Stimulated activated CD8-positive, alpha-beta memory T cell treated with anti-CD3 and anti-CD28 coated beads, Interleukin-12 subunit alpha, Interleukin-12 subunit beta, amount 100 ng/mL, for 1 hour (primary cell): ENCODE measurements around the gene WNT10A.

ENCODE experiments used
- DNase-seq: peaks from one replicate; pipeline ENCODE4 v3.0.0-alpha.2; 2020; ENCODE audit warnings: low read depth

Gene WNT10A

GRCh38 chr2:218857371-218858137, 23.1 kb upstream of the WNT10A start:
- DNase-seq: no peak

- DNase-seq: no peak
Observed at GRCh38 chr2:218858138-218858445, 22.6 kb upstream of the WNT10A start.

DNA sequence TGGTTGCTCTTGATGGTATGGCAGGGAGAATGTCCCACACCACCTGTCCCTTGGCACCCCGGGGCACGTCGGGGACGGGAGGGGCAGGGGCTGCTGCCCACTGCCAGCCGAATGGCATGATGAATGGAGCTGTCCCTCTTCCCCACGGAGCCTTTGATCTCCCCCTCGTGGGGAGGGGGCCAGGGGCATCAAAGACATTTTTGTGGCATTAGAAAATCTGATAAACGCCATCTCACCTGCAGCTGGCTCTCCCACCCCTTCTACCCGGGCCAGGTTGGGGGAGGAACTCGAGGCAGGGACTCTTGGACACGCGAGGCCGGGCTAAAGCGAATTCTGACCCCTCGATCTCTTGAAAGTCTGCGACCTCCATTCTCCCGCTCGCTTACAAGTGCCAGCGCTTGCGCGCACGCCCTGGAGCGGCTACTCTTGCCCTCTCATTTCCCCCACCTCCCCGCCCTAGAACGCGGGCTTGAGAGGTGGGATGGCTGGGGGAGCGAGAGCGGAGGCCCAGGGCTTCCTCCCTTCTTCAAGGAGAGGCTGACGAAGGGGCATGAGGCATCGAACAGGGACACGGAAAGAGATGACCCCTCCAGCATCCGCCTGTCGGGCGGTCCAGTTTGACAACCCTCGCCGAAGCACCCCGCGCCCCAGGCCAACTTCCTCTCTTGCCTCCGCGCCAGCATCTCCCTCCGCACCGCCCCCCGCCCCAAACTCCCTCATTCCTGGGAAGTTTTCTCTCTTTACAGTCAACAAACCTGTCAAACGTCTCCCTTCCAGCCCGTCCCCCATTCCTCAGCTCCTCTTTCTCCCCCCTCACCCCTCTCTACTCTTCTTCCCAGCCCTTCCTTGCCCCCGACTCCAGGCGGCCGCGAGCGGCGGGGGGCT, 21.7 kb upstream of the WNT10A start:
- DNase-seq: no peak

DNA sequence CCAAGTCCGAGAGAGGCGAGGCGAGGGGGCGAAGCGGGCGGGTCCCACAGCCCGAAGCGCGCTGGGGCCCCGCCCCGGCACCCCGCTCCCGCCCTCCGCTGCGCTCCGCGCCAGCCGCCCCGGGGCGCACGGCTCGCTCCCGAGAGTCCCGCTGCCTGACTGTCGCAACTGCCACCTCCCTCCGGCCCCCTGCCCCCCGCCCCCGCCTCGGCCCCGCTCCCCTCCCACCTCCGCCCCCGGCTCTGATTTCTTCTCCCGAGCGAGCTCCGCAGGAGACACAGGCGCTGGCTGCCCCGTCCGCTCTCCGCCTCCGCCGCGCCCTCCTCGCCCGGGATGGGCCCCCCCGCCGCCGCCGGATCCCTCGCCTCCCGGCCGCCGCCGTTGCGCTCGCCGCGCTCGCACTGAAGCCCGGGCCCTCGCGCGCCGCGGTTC, 21.1 kb upstream of the WNT10A start, which contains the start of gene WNT6:
Gene WNT6, plus strand, starts transcription at position 250 of the 432 bp plus-strand sequence. CDS start 233 bp downstream, outside the sequence.
- no peak for DNase-seq

- no peak for DNase-seq
Observed at GRCh38 chr2:218859988-218860831, 20.4 kb upstream of the WNT10A start.

DNA sequence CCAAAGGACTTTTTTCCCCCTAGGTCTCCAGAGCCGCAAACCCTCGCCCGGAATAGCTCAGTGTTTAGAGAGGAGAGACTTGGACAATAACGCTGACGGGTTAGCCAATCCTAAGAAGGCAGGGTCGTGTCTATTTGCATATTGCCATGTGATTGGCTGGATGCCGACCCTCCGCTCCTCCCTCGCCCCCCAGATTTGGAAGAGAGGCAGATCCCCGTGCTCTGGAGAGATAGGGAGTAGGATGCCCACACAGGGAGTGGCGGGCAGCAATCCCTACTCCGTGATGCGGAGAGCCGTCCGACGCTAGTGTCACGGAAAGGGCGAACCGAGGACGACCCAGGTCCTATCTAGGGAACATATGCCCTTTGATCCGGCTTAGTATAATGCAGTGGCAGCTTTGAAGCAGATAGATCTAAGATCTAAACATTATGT, 19.7 kb upstream of the WNT10A start:
- no peak for DNase-seq

- no peak for DNase-seq
Observed at GRCh38 chr2:218861645-218862318, 18.9 kb upstream of the WNT10A start.

- no peak for DNase-seq
Observed at GRCh38 chr2:218863021-218863520, 17.6 kb upstream of the WNT10A start.

DNA sequence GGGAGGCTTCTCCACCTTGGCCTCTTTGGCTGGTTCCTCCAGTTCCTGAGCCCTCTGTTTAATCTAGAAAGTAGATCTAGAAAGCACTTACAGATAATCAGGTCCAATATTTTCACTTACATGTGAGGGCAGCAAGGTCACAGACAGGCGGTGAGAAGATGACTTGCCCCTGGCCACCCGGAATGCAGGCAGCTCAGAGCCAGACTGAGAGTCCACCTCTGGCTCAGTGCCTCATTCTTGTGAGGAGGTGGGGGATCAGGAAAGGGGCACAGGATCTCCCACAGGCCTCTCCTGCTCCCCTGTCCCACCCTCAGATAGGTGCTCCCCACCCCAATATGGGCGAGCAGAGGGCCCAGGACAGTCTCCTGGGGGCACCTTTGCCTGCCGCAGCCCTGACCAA, 15.3 kb upstream of the WNT10A start:
- no peak for DNase-seq

DNA sequence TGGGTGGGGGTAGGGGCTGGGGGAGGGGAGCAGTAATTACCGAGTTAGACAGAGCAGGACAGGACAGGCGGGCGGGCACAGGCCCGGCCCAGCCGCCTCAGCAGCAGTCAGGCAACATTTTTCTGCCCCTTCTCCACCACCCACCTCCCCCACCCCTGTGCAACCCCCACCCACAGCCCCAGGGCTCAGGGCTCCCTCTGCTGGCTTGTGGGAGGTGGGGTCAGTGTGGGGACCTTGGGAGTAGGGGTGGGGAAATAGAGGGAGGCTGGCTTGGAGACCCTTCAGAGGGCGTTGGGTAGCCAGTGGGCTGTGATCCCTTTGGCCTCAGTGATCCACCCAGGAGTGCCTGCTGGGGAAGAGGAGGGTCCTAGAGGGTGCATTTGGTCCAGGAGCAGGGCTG, 14.7 kb upstream of the WNT10A start:
- no peak for DNase-seq

- DNase-seq: no peak
Observed at GRCh38 chr2:218867900-218868299, 12.8 kb upstream of the WNT10A start.

DNA sequence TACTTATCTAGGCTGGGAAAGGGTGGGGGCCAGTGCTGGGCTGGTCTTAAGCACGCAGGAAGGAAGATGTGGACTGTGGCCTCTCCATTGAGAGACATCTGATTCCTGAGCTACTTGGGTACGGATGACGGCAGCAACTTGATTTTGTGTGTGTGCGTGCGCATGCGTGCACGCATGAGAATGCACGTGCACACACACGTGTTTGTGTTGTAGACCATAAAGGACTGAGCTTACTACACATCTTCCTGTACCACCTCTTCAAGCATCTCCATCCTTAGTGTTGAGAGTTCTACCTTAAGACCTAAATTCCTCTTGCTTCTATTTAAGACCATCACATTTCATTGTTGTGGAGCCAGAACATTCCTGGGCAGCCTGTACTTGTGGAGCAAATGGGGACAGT, 11.6 kb upstream of the WNT10A start:
- no peak for DNase-seq

- no peak for DNase-seq
Observed at GRCh38 chr2:218870984-218871344, 9.7 kb upstream of the WNT10A start.

GRCh38 chr2:218871345-218872302, 9.0 kb upstream of the WNT10A start:
- DNase-seq: no peak

DNA sequence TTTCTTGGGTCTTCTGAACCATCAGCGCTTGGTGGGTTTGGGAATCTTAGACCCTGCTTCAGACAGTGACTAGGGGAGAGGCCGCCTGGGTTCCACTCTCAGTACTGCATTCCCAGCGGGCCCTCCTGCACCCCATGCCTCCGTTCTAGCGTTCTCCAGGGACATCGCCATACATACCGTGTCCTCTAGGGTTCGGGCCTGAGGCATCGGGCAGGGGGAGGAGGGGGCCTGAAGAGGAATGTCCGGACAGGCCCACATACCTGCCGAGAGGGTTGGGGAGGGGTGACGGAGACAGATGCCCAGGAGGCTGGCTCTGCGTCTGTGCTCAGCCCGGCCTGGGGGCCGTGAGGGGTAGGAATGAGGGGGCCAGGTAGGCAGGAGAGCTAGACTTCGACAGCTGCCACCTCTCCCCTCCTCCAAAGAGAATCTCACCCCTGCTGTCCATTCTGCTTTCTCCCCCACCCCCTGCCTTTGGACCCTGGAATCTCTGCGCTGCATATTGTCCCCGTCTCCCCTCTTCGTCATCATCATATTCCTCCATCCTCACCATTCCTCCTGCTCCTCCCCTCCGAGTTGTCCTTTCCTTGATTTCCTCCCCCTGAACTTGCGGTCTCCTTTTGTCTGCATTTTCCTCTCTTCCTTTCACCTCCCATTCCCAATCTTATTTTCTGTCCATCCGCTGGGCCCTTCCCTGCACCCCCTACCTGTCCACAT, 7.8 kb upstream of the WNT10A start:
- DNase-seq: no peak

GRCh38 chr2:218873359-218874194, 7.1 kb upstream of the WNT10A start:
- DNase-seq: no peak

DNA sequence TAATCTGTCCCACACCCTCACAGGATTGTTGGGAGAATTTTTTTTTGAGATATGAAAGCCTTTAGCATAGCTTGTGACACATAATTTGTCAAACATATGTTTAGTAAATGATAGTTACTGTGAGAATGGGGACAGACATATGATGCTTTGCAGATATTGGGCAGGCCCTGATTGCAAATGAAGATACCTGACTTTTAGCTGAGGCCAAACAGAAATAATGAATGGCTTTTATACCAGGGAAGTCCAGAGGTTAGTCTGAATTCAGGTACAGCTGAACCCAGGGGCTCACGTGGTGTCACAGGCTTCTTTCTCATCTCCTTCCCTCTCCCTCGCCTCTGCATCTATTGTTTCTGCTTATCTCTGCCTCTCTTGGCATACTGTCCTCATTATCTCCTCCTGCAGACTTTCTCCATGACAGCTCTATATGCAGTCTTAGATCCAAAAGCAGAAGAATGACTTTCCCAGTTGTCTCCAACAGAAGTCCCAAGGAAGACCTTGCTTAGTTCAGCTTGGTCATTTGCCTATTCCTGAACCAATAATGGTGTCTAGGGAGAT, 4.9 kb upstream of the WNT10A start:
- DNase-seq: no peak

DNA sequence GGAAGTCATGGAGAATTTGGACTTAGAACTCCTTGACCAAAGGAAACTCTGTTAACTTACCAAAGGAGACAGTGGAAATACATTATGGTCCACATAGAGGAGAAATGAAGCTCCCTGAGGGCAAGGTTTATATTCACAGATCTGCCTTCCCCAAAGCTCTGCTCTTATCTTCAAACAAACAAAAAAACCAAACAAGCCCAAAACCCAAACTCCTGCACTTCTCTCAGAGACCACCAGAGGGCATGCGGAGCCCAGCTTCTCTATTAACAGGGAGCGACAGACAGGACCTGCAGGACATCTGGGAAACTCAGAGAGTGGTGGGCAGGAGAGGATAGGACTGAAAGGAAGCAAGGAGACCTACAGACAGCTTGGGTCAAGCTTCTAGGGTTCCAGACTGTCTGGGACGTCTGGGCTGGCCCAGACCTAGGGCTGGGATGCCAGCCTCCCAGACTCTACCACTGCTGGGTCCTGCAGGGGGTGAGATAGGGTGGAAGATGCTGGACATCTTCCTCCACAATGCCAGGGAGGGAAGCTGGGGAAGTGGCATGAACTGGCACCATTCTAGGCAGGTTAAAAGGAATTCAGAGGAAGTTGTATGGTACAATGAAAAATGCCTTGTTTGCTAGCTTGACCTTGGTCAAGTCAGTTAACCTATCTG, 4.0 kb upstream of the WNT10A start:
- DNase-seq: peak; percentile 70
